Epithelial cell of esophagus (primary cell): ENCODE measurements around the gene FAM227B.
"Not testable (repeated sequence)": the region's sequence is repeated elsewhere in the genome, so short reads cannot be mapped to it uniquely, and the experiment has no call there.

Experiments
- DNase-seq: peaks from one replicate; pipeline ENCODE4 v3.0.0; 2010; ENCODE audit warnings: low read depth
- H3K4me3 ChIP-seq: 2 replicates; pipeline ENCODE4 v1.5.1; 2011; ENCODE audit warnings: mild to moderate bottlenecking, low read length, control low read depth
- CTCF ChIP-seq: IDR thresholded peaks from 2 replicates; pipeline ENCODE4 v1.5.1; 2011; ENCODE audit warnings: low read depth, mild to moderate bottlenecking, low read length, control low read depth, inconsistent platforms; ENCODE audit not compliant: insufficient read depth; ENCODE audit errors: missing control alignments

FAM227B gene

GRCh38 chr15:49472338-49472737, 148.3 kb downstream of the FAM227B start:
- TF ChIP-seq CTCF = no peak
- no peak overlapping the region for H3K4me3 ChIP-seq

GRCh38 chr15:49471733-49472132, 148.9 kb downstream of the FAM227B start:
- no peak for DNase-seq
- no peak overlapping the region for H3K4me3 ChIP-seq
- no peak for TF ChIP-seq CTCF

More at GRCh38 chr15:49472338-49472737, 148.3 kb downstream of the FAM227B start:
- DNase-seq = no peak

GRCh38 chr15:49471248-49471647, 149.4 kb downstream of the FAM227B start:
- not testable (repeated sequence) for H3K4me3 ChIP-seq
- peak; percentile 51 for DNase-seq
- TF ChIP-seq CTCF = peak; percentile 58

- no peak overlapping the region for H3K4me3 ChIP-seq
- no peak for TF ChIP-seq CTCF
- peak; percentile 57 for DNase-seq
These were observed 152.2 kb downstream of the FAM227B start for GRCh38 chr15:49468481-49468839.

GRCh38 chr15:49467746-49468480, 152.7 kb downstream of the FAM227B start:
- H3K4me3 ChIP-seq = no peak overlapping the region
- no peak for TF ChIP-seq CTCF
- DNase-seq = no peak

- no peak overlapping the region for H3K4me3 ChIP-seq
- no peak for DNase-seq
- TF ChIP-seq CTCF = no peak
These were observed 154.5 kb downstream of the FAM227B start for GRCh38 chr15:49466119-49466518.

- no peak for DNase-seq
- H3K4me3 ChIP-seq = no peak overlapping the region
- no peak for TF ChIP-seq CTCF
These were observed 156.1 kb downstream of the FAM227B start for GRCh38 chr15:49464522-49464921.
